AG09319 (cell line): ENCODE measurements around the gene ETFBKMT.
A peak's percentile ranks its signal among the peaks of the same experiment; 100 is the strongest.
"Not testable (repeated sequence)": the region's sequence is repeated elsewhere in the genome, so short reads cannot be mapped to it uniquely, and the experiment has no call there.

Source experiments
- DNase-seq: peaks from one replicate; pipeline ENCODE4 v3.0.0-alpha.2; 2010; ENCODE audit warnings: low read depth; ENCODE audit errors: extremely low read depth
- TF ChIP-seq, protein P1 (sequence below): IDR thresholded peaks from 2 replicates; pipeline ENCODE4 v1.5.1; 2011; ENCODE audit warnings: low read depth, mild to moderate bottlenecking, inconsistent platforms, low read length, moderate library complexity

The ETFBKMT gene

GRCh38 chr12:31682136-31682962, 22.9 kb downstream of the ETFBKMT start:
- peak; percentile 28 for DNase-seq
- TF ChIP-seq, protein P1, sequence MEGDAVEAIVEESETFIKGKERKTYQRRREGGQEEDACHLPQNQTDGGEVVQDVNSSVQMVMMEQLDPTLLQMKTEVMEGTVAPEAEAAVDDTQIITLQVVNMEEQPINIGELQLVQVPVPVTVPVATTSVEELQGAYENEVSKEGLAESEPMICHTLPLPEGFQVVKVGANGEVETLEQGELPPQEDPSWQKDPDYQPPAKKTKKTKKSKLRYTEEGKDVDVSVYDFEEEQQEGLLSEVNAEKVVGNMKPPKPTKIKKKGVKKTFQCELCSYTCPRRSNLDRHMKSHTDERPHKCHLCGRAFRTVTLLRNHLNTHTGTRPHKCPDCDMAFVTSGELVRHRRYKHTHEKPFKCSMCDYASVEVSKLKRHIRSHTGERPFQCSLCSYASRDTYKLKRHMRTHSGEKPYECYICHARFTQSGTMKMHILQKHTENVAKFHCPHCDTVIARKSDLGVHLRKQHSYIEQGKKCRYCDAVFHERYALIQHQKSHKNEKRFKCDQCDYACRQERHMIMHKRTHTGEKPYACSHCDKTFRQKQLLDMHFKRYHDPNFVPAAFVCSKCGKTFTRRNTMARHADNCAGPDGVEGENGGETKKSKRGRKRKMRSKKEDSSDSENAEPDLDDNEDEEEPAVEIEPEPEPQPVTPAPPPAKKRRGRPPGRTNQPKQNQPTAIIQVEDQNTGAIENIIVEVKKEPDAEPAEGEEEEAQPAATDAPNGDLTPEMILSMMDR = peak; percentile 56

DNA sequence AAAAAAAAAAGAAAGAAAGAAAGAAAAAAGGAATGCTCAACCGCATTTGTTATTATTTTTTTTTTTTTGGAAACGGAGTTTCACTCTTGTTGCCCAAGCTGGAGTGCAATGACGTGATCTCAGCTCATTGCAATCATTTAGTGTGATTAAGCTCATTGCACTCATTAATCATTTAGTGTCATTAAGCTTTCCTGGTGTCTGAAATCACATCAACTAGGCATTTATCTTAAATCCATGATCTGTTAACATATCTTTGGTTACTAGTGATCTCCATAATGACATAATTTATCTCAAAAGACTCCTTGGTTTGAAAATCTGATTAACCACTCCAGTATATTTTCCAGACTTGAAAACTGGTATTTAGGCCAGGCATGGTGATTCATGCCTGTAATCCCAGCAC, 26.3 kb downstream of the ETFBKMT start:
- no peak for DNase-seq
- TF ChIP-seq, protein P1 = no peak

GRCh38 chr12:31687101-31687527, 27.6 kb downstream of the ETFBKMT start:
- no peak for DNase-seq
- TF ChIP-seq, protein P1 = no peak

DNA sequence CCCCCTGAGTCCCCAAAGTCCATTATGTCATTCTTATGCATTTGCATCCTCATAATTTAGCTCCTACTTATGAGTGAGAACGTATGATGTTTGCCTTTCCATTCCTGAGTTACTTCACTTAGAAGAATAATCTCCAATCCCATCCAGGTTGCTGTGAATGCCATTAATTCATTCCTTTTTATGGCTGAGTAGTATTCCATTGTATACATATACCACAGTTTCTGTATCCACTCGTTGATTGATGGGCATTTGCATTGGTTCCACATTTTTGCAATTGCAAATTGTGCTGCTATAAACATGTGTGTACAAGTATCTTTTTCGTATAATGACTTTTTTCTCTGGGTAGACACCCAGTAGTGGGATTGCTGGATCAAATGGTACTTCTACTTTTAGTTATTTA, 30.4 kb downstream of the ETFBKMT start:
- not testable (repeated sequence) for DNase-seq

GRCh38 chr12:31702047-31702446, 42.6 kb downstream of the ETFBKMT start:
- TF ChIP-seq, protein P1 = no peak
- no peak for DNase-seq

DNA sequence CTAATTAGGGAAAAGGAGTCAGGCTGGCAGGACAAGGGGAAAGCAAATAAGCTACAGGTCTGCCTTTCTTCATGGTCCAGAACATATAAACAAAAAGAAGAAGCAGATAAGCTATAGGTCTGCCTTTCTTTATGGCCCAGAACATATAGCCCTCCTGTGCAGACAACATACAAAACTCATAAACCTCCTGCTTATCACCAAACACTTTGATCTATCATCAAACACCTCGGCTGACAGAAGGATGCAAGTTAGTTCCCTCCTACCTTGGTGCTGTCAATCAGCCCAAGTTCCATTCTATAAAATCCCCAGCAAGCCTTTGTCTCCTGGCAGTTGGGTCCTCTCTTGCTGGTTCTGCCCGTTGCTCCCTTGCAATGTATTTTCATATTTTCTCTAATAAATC, 46.1 kb downstream of the ETFBKMT start:
- TF ChIP-seq, protein P1 = no peak
- DNase-seq = no peak

GRCh38 chr12:31708118-31708517, 48.6 kb downstream of the ETFBKMT start:
- DNase-seq = not testable (repeated sequence)

DNA sequence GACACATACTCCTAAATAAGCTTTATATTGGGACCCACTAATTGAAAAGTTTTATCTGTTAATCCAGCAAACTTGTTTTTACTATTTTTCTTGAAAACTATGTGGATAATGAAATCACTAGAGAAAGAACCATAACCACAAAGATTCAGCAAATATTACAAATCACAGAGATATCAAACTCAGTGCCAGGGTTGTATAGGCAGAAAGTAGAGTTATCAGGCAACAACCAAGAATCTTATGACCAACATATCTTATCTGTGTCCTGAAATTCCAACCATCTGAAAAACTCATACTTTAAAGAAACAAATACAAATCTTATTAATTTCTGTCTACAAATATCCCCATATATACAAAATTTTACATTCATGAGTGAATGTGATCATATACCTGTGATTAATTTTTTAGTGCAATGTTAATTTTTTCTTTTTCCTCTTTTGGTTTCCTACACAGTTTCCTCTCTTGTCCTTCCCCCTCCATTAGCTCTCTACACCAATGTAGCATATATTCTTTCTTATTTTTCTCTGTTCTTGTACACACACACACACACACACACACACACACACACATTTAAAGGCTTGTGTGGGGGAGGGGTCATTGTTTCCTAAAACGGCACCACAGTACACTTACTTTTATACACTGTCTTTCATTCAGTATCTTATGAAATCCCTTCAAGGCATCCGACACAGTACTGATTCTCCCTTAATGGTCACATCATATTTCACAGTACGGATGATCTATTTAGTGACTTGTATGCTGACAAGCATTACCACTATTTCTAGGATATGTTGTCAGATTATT, 50.7 kb downstream of the ETFBKMT start:
- TF ChIP-seq, protein P1 = no peak
- DNase-seq = no peak
